H1 (cell line): ENCODE data around the gene RHBDD2. TPM values are rescaled to one million over a fixed set of nuclear protein-coding genes. Genes with fewer than 3 reads are reported as not detected.

ENCODE experiments used
- CHD1 ChIP-seq: IDR thresholded peaks from 2 replicates; pipeline ENCODE4 v1.6.1; 2012; ENCODE audit warnings: low read depth, low read length, improper control_type of control experiment
- CTCF ChIP-seq, 3 experiments: IDR thresholded peaks; 1 replicate in 2 of 3; 2 replicates in 1 of 3; pipeline versions ENCODE4 v1.5.1 to v1.6.1; 2011; ENCODE audit warnings: low read length in 3 of 3, mild to moderate bottlenecking in 3 of 3, inconsistent platforms in 2 of 3, low read depth in 1 of 3, moderate library complexity in 1 of 3; ENCODE audit not compliant: insufficient read depth in 1 of 3; ENCODE audit errors: control extremely low read depth in 1 of 3
- SIRT6 ChIP-seq: IDR thresholded peaks from one replicate; pipeline ENCODE4 v1.7.1; 2012; ENCODE audit warnings: low read length, inconsistent platforms
- polyA plus RNA-seq, 7 experiments: library from polyadenylated mRNA; depleted of rRNA in 3 of 7; stranded (reverse) in 5 of 7; unstranded in 2 of 7; fragments of >200 nt in 5 of 7; fragments of 200-250 nt in 2 of 7; gene quantifications; 1 replicate in 5 of 7; 2 replicates in 1 of 7; 4 replicates in 1 of 7; pipeline versions ENCODE4 v1.2.1 to v1.2.3, GENCODE V29; 2011 to 2013; ENCODE audit warnings: missing spikeins in 2 of 7, mixed read lengths in 2 of 7
- total RNA-seq: library from RNA; stranded (reverse); fragmentation: NEBNext Ultra II Directional; extraction: Animal tissue kit (Norgen Biotek cat#: 25700); gene quantifications from 2 replicates; pipeline ENCODE4 v1.2.1, GENCODE V29; 2021

Gene RHBDD2
- total and polyA plus RNA-seq, 2 of the 8 experiments (the other 6 are each of a cell fraction or from before 2014, with no cell fraction given) = 28.3 to 65.5 TPM

GRCh38 chr7:75924256-75924655, 45.4 kb downstream of the RHBDD2 start (continued):
- TF ChIP-seq CHD1 (no peak), CTCF (IDR thresholded peaks at IDR 0.05; ENCODE audit: control extremely low read depth in 1 of 3, insufficient read depth in 1 of 3, low read depth in 1 of 3, low read length in 3 of 3) (no peak), SIRT6 (no peak)
